ENCODE data around the gene ZFYVE26.
A peak's percentile ranks its signal among the peaks of the same experiment; 100 is the strongest.
"Not testable (repeated sequence)": the region's sequence is repeated elsewhere in the genome, so short reads cannot be mapped to it uniquely, and the experiment has no call there.

The ZFYVE26 gene

DNA sequence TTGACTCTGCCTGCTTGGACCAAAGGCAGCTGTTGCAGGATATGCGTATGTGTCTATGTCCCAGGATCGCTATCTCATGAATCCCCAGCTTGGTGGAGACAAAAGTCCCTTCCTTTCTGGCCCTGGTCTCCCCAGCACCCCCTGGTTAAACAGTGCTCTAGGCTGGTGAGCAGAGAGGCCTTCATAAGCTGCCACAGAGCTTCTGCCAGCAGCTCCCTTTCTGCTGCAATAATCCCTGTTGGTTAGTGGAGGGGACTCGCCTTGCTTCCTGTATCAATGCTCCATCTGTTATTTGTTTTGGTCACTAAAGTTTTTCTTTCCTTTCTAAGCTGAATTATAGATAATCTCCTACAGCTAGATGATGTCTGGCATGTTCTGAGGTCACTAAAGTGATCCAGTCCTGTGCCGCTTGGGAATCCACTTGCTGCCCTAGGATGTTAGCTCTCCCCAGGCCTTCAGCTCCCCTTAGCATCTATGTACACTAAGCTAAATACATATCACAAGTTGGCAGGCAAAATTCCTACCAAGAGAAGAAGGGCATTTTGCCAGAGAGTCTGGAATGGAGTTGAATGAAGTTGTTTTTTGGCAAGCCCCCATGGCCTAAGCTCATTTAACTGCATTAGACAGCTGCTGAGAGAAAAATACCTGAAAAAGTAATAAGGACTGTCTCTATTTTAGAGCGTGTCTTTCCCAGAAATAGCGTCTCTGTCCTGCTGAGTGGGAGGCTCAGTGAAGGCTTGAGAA is 66.9 kb downstream of the ZFYVE26 start:
- no peak for DNase-seq (ENCODE audit: low spot score)

- DNase-seq (ENCODE audit: low spot score), result no peak
Measured at GRCh38 chr14:67748312-67748711, 68.1 kb downstream of the ZFYVE26 start.

GRCh38 chr14:67746927-67747326 is 69.5 kb downstream of the ZFYVE26 start:
- DNase-seq (ENCODE audit: low spot score), result no peak

- no peak for DNase-seq (ENCODE audit: low spot score)
Measured at GRCh38 chr14:67744046-67744445, 72.3 kb downstream of the ZFYVE26 start.

DNA sequence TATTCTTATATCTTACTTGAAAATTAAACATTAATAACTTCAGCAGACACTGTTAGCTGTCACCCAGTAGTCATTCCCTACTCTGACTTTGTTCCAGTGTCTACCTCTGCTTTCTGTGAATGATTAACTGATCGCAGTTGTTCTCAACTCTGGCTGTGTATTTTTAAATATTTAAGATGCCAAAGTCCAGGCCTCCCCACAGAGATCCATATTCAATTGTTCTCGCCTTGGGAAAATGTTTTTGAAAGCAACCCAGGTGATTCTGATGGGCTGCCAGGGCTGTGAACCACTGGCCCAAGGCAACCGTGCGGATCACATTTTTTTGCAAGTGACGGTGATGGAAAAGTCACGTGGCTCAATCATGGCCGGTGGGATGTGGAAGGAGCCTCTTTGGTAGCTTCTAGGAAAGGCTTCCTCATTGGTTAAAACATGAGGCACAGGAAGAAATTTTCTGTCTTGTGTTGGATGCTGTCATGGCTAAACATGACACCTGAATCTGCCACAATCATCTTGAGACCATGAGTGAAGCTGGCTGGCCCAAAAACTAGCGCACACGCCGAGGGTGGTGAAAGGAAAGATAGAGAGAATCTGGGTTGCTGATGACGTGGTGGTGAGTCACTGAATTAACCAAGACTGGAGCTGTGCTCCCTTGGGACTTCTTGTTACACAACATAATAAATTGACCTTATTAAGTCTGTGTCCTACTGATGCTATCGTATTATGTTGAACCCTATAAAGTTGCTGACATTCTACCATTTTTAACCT is 77.5 kb downstream of the ZFYVE26 start:
- DNase-seq (ENCODE audit: low spot score), result no peak

DNA sequence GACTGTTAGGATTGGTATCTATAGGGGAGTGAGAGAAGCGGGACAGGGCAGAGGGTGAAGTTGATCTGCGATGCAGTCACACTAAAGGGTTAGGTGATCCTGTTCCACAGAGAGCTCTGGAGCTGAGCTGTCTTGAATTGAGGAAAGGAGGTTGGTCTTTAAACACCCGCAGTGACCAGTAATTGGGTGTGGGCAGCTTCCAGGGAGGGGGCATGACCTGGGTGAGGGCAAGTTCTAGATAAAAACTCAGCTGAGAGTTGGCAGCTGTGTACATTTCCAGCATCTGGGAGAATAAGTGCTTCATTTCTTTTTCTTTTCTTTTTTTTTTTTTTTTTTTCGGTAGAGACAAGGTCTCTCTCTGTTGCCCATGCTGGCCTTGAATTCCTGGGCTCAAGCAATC is 79.6 kb downstream of the ZFYVE26 start:
- DNase-seq (ENCODE audit: low spot score), result no peak

DNA sequence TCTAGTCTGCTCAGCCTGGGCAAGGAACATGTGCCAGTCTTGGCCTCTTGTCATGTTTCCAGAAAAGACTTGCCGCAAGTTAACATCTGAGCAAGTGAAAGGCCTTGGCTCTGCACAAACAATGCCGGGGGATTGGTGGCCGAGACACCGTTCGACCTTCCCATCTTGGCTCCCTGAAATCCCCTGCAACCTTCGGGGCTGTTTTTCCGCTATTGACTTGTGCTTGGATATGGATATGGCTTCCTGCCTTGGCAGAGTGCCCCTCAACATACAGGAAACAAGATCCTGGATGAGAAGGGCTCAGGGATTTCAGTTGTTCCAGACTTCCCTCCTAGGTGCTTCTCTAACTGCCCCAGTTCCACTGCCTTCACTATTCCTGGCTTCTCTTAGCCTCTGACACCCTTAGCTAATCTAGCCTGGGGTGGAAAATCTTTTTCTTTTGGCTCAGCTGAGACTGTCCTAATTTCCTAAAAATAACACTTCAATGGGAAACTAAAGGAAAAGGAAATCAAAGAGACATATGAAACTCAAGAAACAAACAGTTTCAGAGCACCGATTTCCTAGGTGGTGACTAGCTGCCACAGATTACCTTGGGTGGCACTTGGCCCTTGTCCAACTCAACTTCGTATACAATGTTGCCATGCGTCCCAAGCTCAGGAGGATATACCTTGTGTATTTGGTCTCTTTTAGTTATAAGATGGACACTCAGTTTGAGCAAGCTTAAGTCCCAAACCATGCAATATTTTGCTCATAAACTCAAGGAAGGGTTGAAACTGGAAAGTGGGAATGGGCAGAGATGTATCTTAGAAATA is 80.8 kb downstream of the ZFYVE26 start:
- peak; percentile 12 for DNase-seq (ENCODE audit: low spot score)

DNA sequence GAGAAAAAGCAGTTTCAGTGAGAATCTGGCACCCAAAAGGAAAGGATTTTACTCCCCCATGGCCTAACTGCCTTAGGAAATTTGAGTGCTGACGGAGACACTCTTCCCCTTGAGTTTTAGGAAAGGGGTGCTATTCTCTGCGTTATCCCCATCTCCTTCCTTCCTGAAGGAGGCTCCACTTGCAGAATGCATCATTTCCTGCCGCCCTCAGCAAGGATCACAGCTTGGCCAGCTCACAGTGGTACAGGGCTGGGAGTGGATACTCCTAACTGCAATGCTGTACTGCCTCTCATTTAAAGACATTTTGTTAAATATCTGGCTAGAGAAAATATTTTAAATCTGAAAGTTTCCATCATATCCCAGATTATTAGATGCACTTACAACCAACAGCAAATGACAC is 81.7 kb downstream of the ZFYVE26 start:
- peak; percentile 61 for DNase-seq (ENCODE audit: low spot score)

DNA sequence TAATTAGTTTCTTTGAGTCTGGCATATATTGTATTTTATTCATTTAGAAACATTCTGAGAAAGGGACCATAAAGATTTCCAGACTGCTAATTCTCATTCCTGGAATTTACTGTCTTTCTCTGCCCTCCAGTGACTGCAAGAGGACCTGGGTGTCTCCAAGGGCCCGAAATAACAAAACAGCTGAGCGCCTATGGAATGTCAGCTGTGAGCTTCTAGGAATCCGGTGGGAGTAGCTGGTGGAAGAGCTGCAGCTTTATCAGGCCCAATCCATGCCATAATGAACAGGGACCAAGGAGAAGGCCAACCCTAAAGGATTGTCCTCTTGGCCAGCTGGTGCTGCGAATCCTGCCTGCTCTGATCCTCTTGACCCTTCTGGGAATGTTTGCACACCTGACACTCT is 82.8 kb downstream of the ZFYVE26 start:
- DNase-seq (ENCODE audit: low spot score), result no peak

DNA sequence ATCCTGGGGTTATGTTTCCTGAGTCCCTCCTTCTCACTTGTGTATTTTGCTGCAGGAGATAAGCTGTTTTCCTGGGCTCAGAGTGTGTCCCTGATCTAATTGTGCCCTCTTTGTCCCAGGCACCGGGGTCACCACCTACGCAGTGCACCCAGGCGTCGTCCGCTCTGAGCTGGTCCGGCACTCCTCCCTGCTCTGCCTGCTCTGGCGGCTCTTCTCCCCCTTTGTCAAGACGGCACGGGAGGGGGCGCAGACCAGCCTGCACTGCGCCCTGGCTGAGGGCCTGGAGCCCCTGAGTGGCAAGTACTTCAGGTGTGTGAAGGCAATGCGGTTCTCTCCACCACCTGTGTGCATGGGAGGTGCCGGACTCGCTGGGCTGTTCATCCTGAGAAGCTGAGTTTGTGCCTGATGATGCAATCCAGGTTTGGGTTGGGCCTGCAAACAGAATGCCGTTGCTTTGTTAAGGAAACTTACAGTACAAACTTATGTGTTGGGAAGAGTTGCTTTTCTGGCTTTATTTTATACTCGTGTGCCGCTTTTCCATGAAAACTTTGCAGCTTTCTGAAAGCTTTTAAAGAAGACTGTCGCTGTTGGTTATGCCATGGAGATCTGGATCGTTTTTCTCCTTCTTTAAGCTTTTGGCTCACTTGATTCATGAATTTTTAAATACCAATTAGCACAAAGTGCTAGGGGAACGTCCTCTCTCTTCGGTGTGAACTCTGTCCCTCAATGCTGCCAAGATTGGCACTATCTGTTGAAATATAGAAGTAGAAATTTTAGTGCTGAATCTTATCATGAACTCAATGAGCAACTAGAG is 87.1 kb downstream of the ZFYVE26 start:
- DNase-seq (ENCODE audit: low spot score), result no peak

DNA sequence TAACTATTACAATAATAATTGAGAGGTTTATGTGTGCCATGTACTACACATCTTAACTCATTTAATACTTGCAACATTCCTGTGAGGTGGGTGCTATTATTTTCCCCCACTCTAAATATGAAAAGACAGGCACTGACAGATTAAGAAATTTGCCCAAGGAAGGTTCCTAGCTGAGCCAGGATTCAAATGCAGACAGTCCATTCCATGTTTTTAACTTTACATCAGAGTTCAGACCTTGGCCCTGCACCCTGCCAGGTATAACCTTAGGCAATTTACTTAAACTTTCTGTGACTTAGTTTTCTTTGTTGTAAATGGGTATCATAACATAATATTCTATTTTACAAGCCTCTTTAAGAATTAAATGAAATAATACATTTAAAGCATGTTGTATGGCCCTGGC is 88.1 kb downstream of the ZFYVE26 start:
- DNase-seq (ENCODE audit: low spot score), result no peak

- DNase-seq (ENCODE audit: low spot score), result no peak
Measured at GRCh38 chr14:67727361-67727760, 89.0 kb downstream of the ZFYVE26 start.

DNA sequence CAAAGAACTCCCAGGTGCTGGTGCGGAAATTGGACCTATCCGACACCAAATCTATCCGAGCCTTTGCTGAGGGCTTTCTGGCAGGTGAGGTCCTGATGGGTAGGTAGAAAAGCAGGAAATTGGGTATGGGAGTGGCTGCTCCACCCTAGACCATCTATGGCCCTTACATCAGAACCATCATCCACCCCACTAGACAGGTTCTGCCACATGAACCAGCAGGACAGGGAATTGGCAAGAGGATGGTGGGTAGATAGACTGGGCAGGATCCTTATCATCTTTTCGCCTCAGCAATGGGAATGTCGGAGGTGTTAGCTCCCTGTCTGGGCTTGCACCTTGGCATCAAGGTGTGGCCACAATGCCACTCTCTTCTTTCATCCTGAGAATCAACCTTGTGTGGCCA is 91.2 kb downstream of the ZFYVE26 start:
- DNase-seq (ENCODE audit: low spot score), result no peak

GRCh38 chr14:67722293-67722692 is 94.1 kb downstream of the ZFYVE26 start:
- no peak for DNase-seq (ENCODE audit: low spot score)

GRCh38 chr14:67721875-67722274 is 94.5 kb downstream of the ZFYVE26 start:
- DNase-seq (ENCODE audit: low spot score), result no peak

GRCh38 chr14:67719866-67720265 is 96.5 kb downstream of the ZFYVE26 start:
- no peak for DNase-seq (ENCODE audit: low spot score)

DNA sequence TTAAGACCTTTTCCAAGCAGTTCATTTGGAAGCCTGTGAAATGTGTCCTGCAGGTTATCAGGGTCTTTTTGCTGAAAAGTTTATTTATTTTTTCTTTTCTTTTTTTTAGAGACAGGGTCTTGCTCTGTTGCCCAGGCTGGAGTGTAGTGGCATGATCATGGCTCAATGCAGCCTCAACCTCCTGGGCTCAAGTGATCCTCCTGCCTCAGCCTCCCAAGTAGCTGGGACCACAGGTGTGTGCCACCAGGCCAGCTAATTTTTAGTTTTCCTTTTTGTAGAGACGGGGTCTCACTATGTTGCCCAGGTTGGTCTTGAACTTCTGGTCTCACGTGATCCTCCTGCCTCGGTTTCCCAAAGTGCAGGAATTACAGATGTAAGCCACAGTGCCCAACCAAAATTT is 97.0 kb downstream of the ZFYVE26 start:
- DNase-seq (ENCODE audit: low spot score), result not testable (repeated sequence)

GRCh38 chr14:67718265-67718664 is 98.1 kb downstream of the ZFYVE26 start:
- DNase-seq (ENCODE audit: low spot score), result no peak

- no peak for DNase-seq (ENCODE audit: low spot score)
Measured at GRCh38 chr14:67717048-67717447, 99.3 kb downstream of the ZFYVE26 start.

- no peak for DNase-seq (ENCODE audit: low spot score)
Measured at GRCh38 chr14:67710209-67710608, 106.2 kb downstream of the ZFYVE26 start.

- DNase-seq (ENCODE audit: low spot score), result not testable (repeated sequence)
Measured at GRCh38 chr14:67709796-67710195, 106.6 kb downstream of the ZFYVE26 start.

GRCh38 chr14:67709346-67709745 is 107.0 kb downstream of the ZFYVE26 start:
- DNase-seq (ENCODE audit: low spot score), result not testable (repeated sequence)

All from kidney capillary endothelial cell (primary cell).